Central memory CD4-positive, alpha-beta T cell (primary cell): ENCODE measurements around the gene RBMS3.
"Not testable (repeated sequence)": the region's sequence is repeated elsewhere in the genome, so short reads cannot be mapped to it uniquely, and the experiment has no call there.

Experiments used
- DNase-seq: peaks from one replicate; pipeline ENCODE4 v3.0.0; 2022
- total RNA-seq, 3 experiments: gene quantifications; one replicate each; lab custom pipeline; 2026; lab: John Stamatoyannopoulos, UW

The RBMS3 gene
- total RNA-seq, result 0.05 to 1.2 (median 0.21) reads per million in 3 experiments

DNA sequence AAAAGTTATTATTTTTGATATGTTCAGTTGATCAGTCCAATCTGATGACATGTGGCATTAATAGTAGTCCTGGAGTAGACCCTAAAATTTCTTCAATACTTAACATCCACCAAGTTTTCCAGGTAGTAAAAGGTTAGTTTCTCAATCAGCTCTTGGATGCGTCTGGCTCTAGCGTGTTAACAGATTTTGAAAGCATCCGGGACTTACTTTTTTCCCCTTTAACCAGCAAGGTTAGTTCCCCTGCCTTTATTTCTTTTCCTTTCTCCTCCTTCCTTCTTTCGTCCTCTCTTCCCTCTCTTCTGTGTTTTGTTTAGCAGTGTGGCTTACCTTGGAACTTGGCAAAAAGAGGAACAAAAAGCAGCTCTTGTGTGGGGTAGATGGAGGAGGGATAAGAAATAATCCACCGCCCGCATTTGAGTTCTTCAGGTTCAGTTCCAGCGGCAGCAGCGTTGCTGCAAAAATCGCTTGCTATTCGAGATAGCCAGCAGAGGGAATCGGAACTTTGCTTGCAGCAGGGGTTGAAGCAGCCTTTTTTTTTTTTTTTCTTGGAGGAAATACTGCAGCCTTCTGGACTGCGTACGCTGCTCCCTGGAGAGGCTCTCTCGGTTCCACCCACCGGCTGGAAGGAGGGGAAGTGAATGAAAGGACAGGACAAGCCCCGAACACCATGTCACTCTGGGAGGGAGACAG is at the start of gene RBMS3:
Gene RBMS3 (plus strand): TSS at position 668 of the 690 bp plus-strand sequence.
- DNase-seq, result no peak

DNA sequence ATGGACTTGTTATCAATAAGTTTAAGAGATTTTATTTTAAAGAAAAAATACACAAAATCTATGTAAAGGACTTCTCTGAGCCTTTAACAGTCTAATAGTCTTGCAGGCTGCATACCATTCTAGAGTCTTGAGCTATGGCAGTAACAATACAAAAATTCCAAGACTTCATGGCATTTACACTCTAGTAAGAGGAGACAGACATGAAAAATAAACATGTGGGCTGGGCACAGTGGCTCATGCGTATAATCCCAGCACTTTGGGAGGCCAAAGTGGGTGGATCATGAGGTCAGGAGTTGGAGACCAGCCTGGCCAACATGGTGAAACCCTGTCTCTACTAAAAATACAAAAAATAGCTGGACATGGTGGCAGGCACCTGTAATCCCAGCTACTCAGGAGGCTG is 47.7 kb upstream of the RBMS3 start:
- DNase-seq, result not testable (repeated sequence)

DNA sequence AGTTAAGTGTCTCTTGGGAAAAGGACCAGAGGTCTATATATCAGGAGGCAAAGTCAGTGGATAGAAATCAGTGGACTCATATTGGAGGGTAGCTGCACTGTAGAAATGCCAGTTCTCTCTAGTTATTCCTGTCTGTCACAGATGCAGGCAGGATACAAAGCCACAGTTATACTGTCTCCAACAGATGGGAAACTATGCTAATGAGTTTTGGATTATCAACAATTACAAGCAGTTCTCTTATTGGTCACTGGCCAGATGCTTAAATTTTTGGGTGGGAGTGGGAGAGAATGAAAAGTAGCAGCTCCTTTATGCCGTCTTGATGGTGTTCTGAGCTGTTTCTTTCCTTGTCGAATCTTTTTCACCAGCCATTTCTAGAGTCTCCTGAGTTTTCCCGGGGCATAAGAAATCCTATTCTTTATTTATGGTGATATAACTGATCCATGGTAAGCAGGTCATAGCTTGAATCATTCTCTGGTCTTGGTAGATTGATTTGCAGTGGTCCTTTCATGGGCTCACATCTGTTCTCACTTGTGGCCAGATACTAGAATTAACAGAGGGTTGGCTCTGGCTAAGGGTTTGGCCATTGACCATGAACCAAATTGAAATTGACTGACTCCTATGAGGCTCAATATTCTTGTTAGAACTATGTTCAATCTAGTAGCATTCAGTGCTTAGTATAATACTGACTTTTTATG is 44.6 kb upstream of the RBMS3 start:
- DNase-seq, result no peak

DNA sequence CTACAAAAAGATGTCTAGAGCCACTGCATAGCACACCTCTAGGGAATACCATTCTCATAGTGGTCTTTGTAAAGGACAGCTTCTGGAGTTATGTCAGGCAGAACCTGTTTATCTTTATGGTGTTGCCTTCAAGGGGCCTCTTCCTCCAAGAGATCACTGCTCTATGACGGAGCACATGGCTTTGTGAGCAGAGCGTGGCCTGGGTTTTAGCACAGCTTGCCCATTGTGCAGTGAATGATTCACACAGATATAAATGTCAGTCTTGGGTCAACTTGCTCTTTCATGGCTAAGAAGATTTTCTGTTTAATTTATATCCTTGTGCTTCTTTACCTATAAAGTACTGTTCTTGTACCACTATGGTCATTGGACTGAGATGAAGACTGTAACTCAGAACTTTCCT is 41.5 kb upstream of the RBMS3 start:
- DNase-seq, result no peak

DNA sequence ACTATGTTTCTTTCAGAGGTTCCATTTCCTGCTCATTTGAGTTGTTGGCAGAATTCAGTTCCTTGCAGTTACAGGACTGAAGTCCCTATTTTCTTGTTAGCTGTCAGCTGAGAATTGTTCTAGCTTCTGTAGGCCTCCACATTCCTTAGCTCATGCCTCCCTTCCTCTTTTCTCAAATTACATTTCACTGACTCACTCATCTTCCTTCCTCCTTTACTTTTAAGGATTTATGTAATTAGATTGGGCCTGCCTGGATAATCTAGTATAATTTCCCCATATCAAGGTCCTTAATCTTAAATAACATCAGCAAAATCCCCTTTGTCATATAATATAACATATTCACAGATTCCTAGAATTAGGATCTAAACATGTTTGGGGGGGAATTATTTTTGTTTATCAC is 40.6 kb upstream of the RBMS3 start:
- no peak for DNase-seq

DNA sequence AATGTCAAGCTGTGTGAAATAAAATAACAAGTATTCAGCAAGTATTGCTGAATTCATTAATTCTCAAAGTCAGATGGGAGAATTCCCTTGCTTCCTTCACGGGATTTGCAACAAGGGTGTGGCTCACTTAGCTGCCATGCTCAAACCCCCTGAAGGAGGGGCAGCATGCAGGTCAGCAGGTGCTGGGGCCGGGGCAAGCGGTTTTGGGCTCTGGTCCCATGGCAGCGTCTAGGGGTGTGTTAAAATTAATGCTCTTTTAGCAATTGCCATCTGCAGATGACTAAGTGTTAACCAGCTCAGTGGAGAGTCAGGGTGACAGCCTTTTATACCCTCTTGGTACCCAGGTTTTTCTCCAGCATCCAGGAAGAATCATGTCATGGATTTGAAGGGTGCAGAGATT is 40.0 kb upstream of the RBMS3 start:
- no peak for DNase-seq

DNA sequence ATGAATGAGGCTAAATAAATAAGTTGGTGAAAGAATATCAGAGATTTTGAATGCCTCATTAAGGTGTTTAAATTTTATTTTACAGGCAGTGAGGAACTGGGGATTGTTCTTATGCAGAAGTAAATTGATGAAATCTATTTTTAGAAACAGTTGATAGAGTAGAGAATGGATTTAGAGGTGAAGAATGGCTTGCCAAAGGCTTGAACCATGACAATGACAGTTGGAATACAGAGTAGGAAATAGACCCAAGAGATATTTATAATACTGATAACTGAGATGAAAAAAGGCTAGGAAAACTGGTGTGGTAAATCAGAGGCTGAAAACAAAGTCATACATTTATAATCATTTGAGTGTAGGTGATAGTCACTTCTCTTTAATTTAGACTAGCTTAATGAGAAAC is 39.0 kb upstream of the RBMS3 start:
- no peak for DNase-seq

DNA sequence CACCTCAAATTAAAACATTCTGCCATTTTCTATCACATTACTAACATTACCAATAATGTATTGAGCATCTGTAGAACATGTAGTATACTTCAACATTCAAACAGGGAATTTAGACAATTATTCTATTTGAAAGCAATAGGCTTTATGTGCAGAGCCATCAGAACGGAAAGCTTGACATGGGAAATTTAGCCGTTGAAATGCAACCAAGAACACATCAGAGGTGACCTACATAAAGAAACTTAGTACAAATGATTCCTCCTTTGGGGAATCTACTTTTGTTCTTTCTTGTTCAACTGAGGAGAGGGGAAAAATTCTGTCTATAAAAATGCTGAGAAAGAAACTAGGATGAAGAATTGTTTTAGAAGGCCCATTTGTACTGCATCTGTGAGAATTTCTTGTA is 38.6 kb upstream of the RBMS3 start:
- DNase-seq, result no peak

DNA sequence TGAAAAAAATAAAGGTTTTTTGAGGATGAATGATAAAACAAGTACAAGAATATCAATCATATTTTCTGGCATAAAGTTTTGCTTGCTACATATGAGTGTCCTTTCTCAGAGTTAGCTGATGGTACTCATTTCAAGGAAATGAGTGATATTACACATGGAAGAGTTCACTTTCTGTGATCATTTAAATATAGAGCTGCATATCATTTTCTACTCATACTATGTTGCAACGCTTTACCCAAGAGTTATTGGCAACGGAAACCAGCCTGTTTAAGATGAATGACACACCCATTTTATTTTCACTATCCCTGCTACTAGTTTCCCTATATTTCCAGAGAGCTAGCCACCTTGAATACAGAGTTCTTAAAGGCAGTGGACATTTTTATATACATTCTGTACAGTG is 35.4 kb upstream of the RBMS3 start:
- no peak for DNase-seq

DNA sequence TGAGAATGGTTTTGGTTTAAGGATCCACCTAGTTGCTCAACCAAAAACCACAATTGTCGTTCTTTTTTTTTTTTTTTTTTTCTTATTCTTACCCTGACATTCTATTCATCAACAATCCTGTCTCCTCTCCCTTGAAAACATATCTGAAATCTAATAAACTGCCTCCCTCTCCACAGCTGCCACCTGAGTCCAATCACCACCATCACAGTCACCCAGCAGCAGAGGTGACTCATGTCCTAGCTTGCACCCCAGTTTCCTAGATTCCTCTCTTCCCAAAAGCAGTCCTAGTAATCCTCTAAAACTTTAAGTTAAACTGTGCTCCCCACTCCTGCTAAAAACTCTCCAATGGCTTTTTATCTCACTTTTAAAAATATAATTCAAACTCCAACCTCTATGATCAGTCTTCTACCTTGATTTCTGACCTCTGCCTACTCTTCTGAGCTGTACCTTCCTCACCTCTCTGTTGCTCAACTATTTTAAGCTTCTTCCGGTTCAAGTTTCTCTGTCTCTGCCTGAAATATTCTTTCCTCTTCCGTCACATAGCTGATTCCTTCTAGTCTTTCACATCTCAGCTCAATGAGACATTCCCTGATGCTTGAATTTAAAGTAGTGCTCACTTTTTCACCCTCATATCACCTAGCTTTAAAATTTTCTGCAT is 33.7 kb upstream of the RBMS3 start:
- no peak for DNase-seq

DNA sequence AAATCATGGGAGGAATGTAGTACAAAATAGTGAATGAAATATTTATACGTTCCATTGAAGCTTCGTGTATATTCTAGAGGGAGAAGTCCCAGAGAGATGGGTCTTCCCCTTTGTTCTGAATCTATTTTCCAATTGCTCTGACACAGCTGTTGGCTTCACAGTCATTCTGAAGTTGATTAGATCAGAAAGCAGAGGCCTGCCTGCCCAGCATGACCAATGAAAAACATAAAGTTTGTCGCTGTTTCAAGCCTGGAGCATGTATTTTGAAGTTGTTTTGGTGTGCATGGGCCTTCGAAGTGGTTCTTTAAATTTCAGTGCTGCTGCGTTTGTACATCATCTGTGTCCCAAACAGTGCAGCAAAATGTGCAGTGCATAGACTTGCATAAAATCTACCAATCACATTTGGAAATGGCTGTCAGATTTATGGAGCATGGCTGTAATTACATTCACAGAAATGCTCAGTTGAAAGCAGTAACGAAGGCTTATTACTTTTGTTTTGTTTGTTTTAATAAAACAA is 31.0 kb upstream of the RBMS3 start:
- DNase-seq, result no peak

DNA sequence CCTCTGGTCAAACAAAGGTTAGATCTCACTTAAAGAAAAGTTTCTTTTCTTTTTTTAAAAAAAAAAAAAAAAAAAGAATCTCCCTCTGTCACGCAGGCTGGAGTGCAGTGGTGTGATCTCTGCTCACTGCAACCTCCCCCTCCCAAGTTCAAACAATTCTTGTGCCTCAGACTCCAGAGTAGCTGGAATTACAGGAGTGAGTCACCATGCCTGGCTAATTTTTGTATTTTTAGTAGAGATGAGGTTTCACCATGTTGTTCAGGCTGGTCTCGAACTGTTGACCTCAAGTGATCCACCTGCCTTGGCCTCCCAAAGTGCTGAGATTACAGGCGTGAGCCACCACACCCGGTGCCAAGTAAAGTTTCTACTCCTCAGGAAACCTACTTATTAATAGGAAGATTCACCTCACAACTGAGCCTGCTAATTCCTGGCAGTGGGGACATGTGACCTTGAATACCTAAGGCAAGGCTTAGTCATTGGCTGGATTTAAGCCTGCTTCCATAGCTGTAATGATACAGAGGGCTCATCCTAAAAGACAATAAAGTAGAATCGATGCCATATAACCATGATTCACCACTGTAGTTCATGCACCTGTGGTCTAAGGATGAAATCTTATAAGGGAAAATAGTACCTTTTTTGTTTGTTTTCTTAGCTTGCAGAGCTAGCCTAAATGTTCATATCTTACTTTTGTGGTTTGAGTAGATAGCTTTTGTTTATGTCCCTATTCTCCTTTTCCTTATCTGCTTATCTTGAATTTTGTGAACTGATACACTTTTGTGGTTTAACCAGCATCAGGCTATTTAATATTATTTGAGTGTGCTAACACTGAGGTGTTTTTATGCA is 24.8 kb upstream of the RBMS3 start:
- no peak for DNase-seq

DNA sequence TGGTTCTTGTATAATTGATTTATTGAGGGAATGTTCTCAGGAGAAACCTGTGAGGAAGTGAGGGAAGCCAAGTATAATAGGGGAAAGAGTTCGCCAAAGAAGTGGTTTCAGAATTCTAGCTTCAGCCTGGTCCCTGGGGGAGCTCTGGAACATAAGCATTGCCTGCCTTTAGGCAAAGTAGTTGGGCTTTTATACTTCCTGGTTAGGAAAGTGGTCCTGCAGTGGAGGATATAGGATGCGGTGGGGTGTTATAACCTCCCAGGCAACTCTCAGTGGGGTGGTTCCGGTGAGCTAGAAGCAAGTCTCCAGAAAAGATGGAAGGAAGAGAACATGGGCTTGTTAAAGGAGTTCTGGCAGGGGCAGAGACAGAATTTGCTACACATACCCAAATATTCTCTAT is 22.7 kb upstream of the RBMS3 start:
- no peak for DNase-seq

DNA sequence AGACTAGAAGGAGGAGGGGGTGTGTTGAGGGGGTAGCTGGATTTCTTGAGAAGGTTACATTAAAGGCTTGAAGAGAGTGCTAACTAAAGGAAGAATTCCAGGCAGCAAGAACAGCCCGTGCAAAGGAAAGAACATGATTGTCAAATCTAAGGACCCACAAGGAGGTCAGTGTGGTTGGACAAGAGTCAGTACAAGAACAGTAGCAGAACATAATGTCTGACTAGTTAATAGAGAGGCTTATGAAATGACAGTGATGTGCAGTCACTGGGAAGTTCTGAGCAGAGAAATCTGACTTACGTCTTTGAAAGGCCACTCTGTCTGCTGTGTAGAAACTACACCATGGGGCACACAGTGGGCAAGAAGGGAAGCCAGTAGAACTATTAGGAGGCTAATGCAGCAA is 19.8 kb upstream of the RBMS3 start:
- DNase-seq, result no peak

DNA sequence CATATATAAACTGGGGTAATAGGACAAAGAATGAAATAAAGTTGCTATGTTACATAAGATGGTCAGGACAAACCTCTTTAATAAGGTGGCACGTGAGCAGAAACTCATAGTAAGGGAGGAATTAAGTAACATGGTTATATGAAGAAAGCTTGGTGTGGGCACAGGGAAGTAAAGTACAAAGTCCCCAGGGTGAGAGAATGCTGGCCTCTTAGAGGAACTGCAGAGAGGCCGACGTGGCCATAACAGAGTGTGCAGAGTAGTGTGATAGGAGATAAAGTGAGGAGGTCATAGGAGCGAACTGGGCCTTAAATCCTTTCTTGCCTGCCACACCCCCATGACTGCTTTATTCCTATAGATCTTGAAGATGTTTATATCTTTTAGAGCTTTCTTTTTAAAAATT is 17.4 kb upstream of the RBMS3 start:
- DNase-seq, result no peak

DNA sequence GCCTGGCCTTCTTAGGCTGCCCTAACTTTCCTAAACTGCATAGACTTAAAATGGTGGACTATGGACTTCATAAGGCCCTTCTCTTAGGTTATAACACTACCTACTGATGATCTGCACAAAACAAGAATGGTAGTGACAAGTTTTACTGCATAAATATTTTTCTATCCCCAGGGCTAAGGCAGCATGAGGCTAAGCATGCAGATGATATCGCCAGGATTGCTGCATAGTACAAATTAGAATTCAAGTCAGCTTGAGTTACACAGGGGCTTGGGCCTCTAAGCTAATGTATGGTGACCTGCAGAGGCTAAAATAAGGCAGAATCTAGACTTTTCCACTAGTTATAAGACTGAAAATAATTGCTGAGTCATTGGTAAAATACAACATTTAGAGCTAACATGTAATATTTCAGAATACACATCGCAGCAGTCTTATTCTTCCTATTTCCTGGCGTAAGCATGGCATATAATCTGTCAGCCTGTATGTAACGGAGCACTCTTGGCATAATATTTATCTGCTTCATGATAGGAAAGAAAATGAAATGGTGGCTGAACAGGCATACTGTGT is 15.3 kb upstream of the RBMS3 start:
- DNase-seq, result no peak

DNA sequence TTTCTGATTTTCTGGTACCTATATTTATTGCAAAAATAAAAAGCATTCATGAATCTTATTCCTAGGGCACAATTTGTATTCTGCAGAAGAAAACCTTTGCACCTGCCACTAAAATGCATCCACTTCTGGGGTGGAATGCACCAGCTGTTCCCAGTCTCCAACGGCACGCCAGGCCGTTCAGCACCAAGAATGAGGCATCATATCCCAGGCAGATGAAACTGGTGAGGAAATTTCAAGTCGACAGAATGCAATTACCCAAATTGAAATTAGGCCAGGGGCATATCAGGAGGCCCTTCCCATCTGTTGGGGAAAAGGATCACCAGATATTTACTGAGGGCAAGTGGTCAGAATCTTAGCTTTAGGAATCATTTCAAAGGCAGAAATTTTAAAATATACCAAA is 13.6 kb upstream of the RBMS3 start:
- no peak for DNase-seq

DNA sequence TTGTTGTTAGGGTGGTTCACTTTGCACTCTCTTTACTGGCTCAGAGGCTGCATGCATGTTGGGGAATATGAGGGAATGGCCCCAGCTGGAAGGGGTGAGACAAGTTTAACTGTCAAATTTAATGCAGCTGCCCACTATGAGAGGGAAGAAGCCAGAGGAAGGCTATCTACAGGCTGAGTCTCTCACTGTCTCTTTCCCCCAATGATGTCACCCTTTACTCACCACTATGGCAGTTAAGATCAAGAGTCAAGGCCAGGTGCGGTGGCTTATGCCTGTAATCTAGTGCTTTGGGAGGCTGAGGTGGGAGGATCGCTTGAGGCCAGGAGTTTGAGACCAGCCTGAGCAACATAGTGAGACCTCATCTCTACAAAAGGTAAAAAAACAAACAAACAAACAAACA is 12.2 kb upstream of the RBMS3 start:
- no peak for DNase-seq

DNA sequence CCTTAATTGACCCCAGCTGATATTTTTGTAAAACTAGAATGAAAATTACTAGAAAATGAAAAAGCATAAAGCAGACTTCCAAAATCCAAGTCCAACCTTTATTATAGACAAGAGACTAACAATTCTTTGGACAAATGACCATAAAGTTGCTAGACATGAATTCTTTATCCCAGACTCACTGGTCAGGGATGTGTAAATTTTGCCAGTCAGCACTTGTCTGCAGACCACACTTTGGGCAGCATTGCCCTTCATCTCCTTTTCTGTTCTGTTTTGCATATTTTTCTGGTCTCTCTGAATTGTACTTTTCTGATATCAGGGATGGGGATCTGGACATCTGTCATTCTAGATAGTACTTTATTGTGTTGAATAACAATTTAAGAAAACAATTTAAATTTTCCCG is 10.1 kb upstream of the RBMS3 start:
- no peak for DNase-seq

DNA sequence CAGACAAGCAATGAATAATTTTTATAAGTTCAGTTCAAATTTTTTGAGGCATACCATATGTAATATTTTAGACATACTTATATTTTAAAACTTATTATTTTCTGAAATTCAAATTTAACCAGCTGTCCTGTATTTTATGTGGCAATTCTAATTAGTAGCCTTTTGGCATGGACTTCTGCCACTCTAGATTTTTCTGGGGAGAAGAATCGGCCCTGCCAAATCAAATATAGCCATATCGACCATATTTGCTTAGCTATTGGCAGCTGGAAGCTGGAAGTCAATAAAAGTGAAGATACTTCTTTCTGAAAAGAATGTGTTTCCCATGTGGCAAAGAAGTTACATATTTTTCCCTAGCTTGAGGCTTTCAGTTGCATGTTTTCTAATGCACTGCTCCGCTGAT is 9.4 kb upstream of the RBMS3 start:
- DNase-seq, result no peak

DNA sequence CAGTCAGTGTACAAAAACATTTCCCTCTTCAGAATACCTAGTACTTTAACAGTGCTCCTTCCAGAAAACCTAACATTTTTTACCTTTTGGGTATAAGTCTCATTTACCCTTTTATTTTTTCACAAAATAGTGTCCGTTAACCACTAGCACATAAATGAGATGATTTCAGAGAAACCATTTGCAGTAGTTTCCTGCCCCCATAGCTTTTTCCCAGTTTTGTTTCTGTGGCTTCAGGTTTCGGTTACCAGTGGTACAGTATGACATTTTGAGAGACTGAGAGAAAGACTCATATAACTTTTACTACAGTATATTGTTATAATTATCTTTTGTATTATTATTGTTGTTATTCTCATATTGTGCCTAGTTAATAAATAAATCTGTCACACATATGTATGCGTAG is 6.2 kb upstream of the RBMS3 start:
- no peak for DNase-seq

DNA sequence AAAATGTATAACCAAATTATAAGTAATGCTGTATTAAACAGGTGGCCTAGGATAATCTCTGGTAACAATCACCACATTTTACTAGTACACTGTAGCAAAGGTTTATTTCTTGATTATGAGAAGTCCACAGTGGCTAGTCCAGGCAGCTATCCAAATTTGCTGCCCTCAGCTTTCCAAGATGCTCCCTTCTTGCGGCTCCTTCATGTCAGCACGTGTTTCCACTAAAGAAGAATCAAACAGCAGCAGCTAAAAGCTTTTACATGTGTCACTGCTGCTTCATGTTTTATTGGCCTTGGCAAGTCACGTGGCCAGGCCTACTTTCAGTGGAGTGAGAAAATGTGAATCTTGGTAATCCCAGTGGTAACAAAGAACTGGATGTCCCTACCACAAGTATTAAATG is 5.6 kb upstream of the RBMS3 start:
- DNase-seq, result no peak

DNA sequence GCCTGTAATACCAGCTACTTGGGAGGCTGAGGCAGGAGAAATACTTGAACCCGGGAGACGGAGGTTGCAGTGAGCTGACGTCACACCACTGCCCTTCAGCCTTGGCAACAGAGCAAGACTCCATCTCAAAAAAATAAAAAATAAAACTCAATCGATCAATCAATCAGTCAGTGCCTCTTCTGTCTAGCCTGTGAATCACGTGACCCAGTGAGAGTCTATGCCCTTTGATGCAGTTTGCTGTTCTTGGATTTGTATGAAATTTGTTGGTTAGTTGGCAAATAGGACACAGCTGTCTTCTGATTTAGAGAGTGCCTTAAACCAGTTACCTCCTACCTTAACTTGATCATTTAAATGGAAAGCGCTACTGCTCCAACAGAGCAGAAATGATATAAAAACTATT is 3.6 kb upstream of the RBMS3 start:
- DNase-seq, result no peak
